PC-9 (cell line): ENCODE results near the gene TMEM35B.

Experiments
- CTCF ChIP-seq: fragments of 200-600 bp; sonication (generic); conservative IDR thresholded peaks from 2 replicates; pipeline ENCODE4 v1.6.1; 2017; ENCODE audit warnings: mixed run types, antibody characterized with exemption, mild to moderate bottlenecking, moderate library complexity
- EZH2 ChIP-seq: fragments of 200-600 bp; sonication (generic); IDR thresholded peaks from 2 replicates; pipeline ENCODE4 v1.8.0; 2017; ENCODE audit warnings: antibody characterized with exemption, low read depth

GRCh38 chr1:34975338-34975737 lies 9.8 kb downstream of the TMEM35B start:
- TF ChIP-seq CTCF (no peak), EZH2 (no peak)
